HG02981 (cell line): ENCODE results near the gene DAB2.
"Not testable (repeated sequence)": the region's sequence is repeated elsewhere in the genome, so short reads cannot be mapped to it uniquely, and the experiment has no call there.

Experiments
- ATAC-seq: cut with Tn5 transposase; IDR thresholded peaks from one replicate; pipeline ENCODE4 v1.9.1; 2021; ENCODE audit warnings: mild to moderate bottlenecking, moderate library complexity; ENCODE audit not compliant: unreplicated experiment

Gene DAB2

DNA sequence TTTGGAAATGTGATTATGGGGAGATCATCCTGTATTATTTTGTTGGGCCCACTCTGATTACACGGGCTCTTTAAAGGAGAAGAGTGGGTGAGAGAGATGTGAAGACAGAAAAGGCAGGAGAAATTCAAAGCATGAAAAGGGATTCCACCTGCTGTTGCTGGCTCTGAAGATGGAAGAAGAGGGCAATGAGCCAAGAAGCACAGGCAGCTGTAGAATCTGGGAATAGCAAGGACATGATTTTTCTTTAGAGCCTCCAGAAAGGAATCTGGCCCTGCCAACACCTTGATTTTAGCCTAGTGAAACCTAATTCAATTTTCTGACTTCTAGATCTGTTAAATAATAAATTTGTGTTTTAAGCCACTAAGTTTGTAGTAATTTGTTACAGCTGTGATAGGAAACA lies 71.8 kb downstream of the DAB2 start:
- no peak for ATAC-seq

GRCh38 chr5:39352170-39352569 lies 72.6 kb downstream of the DAB2 start:
- ATAC-seq: no peak

GRCh38 chr5:39349484-39349883 lies 75.3 kb downstream of the DAB2 start:
- ATAC-seq: no peak

- no peak for ATAC-seq
Measured at GRCh38 chr5:39342460-39342859, 82.3 kb downstream of the DAB2 start.

GRCh38 chr5:39341896-39342295 lies 82.9 kb downstream of the DAB2 start:
- ATAC-seq: no peak

DNA sequence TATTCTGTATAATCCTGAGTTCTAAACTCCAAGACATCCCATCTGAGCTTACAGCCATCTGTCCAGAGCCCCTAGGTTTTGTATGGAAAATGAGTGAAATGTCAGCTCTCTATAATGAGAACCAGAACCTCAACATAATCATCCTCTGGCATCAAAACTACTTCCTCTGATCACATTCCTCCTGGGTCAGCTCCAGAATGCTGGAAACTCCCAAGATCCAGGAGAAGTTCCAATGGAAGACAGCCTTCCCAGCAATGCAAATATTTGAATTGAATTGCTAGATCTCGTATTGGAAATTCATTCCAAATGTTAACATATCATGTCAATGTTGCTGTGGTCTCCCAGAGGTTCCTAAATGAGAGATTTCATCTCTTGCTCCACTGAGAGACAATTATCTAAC lies 84.3 kb downstream of the DAB2 start:
- ATAC-seq: no peak

- ATAC-seq: no peak
Measured at GRCh38 chr5:39337252-39337915, 87.4 kb downstream of the DAB2 start.

- ATAC-seq: not testable (repeated sequence)
Measured at GRCh38 chr5:39334296-39334695, 90.5 kb downstream of the DAB2 start.

GRCh38 chr5:39333104-39333503 lies 91.7 kb downstream of the DAB2 start:
- ATAC-seq: no peak

GRCh38 chr5:39331861-39332381 lies 92.9 kb downstream of the DAB2 start:
- no peak for ATAC-seq

DNA sequence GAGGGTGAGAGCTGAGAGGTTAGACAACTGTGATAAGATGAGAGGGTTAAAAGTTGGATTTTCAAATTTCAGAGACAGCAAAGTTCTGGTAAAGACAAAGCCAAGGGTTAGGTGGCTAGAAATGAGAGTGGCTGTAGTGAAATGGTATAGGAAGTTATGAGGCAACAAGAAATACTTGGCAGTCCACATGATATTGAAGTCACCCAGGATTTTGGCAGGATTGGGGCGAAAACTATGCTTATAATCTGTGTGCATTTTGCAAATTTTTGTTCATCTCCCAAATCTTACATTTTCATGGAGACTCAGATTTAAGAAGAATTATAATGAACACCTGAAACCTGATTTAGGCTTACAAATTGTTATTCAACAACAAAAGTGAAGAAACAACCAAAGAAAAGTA lies 96.0 kb downstream of the DAB2 start:
- ATAC-seq: no peak

- ATAC-seq: no peak
Measured at GRCh38 chr5:39323542-39323941, 101.2 kb downstream of the DAB2 start.
